Measurements from ENCODE around the gene MTA1. TPM values are rescaled to one million over a fixed set of nuclear protein-coding genes. Genes with fewer than 3 reads are reported as not detected.
A peak's percentile ranks its signal among the peaks of the same experiment; 100 is the strongest.

MTA1 gene
- total RNA-seq, 2 experiments from 2014 or later, result 106 to 115 TPM

DNA sequence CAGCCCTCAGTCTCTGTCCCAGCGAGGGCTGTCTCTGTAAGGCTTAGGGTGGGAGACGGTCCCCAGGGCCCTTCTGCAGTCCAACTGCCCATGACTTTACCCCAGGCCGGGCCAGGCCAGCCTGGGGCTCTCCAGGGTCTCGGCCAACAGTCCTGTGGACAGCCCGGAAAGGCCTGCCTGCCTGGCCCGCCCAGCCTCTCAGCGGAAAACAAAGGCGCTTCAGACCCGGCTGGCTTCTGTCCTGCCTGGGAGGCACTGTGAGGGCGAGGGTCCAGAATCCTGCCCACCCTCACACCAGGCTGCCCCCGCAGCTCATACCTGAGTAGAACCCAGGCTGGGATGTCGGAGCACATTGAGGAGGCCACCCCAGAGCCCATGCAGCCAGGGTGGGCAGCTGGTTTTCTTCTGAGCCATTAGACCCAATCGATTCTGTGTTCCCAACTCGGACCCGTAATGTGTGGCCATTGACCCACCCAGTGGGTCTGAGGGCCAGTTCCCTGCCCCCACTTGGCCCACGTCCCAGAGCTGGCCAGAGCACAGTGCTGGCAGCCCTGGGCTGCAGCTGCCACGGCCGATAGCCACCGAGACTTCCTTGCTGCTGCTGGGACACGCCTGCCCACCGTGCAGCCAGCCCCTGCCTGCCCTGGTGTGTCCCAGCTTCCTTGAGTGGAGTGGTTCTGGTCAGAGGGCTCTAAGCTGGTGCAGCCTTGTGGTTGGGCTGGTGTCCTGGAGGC lies 56.6 kb downstream of the MTA1 start:
- H3K9me3 Mint-ChIP-seq, result no peaks in the 10 kb centered on the region
- peaks cover 2% of the 10 kb centered on the region for H3K36me3 Mint-ChIP-seq (ENCODE audit: low read depth)
- no peak for DNase-seq
- CTCF ChIA-PET, result interaction anchor here (1.1 to 1.8 kb wide), 2 partner anchors 14 to 106 kb away, joined by 3 to 8 read pairs; no protein-coding TSS in a partner anchor
- H3K27me3 Mint-ChIP-seq (ENCODE audit: low read depth), result peaks cover 22% of the 10 kb centered on the region
- intact Hi-C loops (cut with micrococcal nuclease), result loop anchor here (2.0 kb wide), 1 partner anchor 15 kb away; the partner anchor contains the start of gene TEDC1
- H3K4me3 Mint-ChIP-seq, result no peak overlapping the region
- peaks cover 34% of the 10 kb centered on the region for H3K4me1 Mint-ChIP-seq (ENCODE audit: low read depth)
- no peak overlapping the region for H3K27ac Mint-ChIP-seq

DNA sequence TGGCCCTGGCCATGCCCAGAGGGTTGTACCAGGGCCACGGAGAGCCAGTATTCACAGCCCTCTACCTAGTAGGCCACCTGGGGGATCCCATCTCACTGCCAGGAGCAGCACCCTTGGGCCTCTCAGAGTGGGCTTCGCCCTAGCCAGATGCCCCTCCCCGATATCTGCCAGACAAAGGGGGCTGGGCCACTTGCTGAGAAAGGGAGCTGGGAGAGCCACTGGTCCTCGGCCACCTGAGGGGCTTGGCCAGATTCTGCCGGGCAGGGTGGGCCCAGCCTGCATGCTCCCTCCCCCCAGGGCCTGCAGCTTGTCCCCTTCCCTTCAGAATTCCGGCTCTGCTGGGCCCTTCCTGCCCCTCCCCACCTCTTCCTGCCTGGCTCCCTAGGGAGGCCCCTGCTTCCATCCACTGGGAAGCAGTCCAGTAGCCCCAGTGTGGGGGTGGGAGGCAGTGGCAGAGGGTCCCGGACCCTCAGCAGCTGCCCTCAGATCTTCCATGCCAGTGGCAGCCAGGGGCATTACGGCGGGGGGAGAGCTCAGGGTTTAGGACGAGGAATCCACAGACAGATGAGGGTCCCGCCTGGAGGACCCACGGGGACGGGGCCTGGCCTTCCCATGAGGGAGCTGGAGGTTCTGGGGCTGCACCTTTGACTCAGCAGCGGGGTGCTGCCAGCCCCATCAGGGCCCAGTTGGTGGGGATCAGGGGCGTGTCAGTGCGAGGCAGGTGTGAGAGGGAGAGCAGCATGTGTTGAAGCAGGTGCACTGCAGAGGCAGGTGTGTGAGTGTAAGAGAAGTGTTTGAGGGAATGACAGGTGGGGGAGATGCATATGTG lies 57.4 kb downstream of the MTA1 start:
- H3K36me3 Mint-ChIP-seq (ENCODE audit: low read depth), result peaks cover 2% of the 10 kb centered on the region
- peaks cover 22% of the 10 kb centered on the region for H3K27me3 Mint-ChIP-seq (ENCODE audit: low read depth)
- no peaks in the 10 kb centered on the region for H3K9me3 Mint-ChIP-seq
- peaks cover 39% of the 10 kb centered on the region for H3K4me1 Mint-ChIP-seq (ENCODE audit: low read depth)
- H3K27ac Mint-ChIP-seq, result no peak overlapping the region
- CTCF ChIA-PET, result interaction anchor here (1.1 to 1.8 kb wide), 2 partner anchors 13 to 106 kb away, joined by 3 to 8 read pairs; no protein-coding TSS in a partner anchor
- intact Hi-C loops (cut with micrococcal nuclease), result loop anchor here (2.0 kb wide), 1 partner anchor 14 kb away; the partner anchor contains the start of gene TEDC1
- DNase-seq, result no peak
- no peak overlapping the region for H3K4me3 Mint-ChIP-seq

DNA sequence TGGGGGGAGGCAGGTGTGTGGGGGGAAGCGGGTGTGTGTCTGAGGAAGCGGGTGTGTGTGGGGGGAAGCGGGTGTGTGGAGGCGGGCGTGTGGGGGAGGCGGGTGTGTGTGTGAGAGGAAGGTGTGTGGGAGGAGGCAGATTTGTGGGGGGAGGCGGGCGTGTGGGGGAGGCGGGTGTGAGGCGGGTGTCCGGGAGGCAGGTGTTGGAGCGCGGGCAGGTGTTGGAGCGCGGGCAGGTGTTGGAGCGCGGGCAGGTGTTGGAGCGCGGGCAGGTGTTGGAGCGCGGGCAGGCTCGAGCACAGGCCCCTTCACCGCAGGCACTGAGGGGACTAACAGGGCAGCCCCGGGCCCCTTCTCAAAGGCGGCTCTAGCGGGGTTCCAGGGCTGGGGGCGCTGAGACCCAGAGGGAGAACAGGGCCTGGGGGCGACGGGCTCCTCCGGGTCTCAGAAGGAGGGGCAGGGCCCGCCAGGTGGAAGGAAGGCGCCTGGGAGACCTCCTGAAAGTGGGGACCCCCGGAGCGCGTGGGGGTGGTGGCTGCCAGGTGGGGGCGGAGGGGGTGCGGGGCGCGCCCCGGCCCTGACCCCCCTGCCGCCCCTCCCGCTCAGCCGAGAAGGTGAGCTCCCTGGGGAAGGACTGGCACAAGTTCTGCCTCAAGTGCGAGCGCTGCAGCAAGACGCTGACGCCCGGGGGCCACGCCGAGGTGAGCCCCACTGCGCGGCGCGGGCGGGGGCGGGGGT lies 58.2 kb downstream of the MTA1 start:
- Mint-ChIP-seq H3K36me3 (ENCODE audit: low read depth) (peaks cover 2% of the 10 kb centered on the region), H3K27ac (no peak overlapping the region), H3K4me3 (no peak overlapping the region), H3K9me3 (no peaks in the 10 kb centered on the region), H3K4me1 (ENCODE audit: low read depth) (peaks cover 47% of the 10 kb centered on the region), H3K27me3 (ENCODE audit: low read depth) (peaks cover 22% of the 10 kb centered on the region)
- CTCF ChIA-PET, result interaction anchor here (1.0 kb wide), 1 partner anchor 230 kb away, joined by 3 read pairs; no protein-coding TSS in a partner anchor
- intact Hi-C loops (cut with micrococcal nuclease), result loop anchor here (2.0 kb wide), 1 partner anchor 13 kb away; the partner anchor contains the start of gene TEDC1
- DNase-seq, result no peak

DNA sequence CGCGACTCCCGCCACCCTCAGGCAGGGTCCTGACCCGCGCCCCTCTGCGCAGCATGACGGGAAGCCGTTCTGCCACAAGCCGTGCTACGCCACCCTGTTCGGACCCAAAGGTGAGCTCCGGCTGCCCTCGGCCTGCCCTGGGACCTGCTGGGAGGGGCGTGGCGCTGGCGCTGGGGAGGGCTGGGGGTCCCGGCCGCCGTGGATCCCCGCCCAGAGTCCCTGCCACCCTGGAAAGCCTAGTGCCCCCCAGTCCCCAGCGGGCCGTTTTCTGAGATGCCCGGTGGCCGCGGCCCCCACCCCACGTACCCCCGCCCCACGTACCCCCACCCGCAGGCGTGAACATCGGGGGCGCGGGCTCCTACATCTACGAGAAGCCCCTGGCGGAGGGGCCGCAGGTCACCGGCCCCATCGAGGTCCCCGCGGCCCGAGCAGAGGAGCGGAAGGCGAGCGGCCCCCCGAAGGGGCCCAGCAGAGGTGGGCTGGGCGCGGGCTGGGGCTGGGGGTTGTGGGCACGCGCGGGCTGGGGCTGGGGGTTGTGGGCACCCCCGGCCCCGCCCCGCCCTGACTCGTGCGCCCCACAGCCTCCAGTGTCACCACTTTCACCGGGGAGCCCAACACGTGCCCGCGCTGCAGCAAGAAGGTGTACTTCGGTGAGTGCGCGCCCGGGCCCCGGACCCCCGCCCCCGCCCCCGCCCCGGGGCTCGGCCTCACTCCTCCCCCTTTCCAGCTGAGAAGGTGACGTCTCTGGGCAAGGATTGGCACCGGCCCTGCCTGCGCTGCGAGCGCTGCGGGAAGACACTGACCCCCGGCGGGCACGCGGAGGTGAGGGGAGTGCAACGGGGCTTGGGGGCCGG lies 59.0 kb downstream of the MTA1 start:
- Mint-ChIP-seq H3K4me1 (ENCODE audit: low read depth) (peaks cover 48% of the 10 kb centered on the region), H3K27ac (no peak overlapping the region), H3K4me3 (no peak overlapping the region), H3K36me3 (ENCODE audit: low read depth) (peaks cover 2% of the 10 kb centered on the region), H3K27me3 (ENCODE audit: low read depth) (peaks cover 22% of the 10 kb centered on the region), H3K9me3 (no peaks in the 10 kb centered on the region)
- intact Hi-C loops (cut with micrococcal nuclease), result no loop called here
- CTCF ChIA-PET, result interaction anchor here (1.0 kb wide), 1 partner anchor 231 kb away, joined by 3 read pairs; no protein-coding TSS in a partner anchor
- no peak for DNase-seq

DNA sequence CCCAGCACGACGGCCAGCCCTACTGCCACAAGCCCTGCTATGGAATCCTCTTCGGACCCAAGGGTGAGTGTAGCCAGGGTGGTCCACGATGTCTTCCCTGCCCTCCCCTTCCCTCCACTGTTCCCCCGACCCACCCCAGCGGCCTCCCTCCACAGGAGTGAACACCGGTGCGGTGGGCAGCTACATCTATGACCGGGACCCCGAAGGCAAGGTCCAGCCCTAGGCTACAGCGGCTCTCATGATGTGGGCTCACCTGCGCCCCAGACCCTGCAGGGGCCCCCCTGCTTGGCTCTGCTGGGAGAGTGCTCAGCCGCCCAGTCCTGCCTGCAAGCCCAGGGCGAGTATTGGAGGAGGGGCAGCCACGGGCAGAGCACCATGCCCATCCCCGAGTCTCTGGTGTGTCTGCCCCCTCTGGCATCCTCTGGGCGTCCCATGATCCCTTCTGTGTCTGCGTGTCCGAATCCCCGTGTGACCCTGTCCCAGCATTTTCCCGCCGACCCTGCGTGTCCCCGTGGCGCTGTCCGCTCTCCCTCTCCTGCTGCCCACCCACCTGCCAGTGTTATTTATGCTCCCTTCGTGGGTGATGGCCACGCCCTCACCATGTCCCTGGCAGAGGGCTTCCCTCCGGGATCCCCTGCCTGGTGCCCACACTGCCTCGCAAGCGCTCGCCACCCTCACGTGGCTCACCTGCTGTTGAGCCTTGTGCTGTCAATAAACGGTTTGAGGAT lies 60.0 kb downstream of the MTA1 start:
- H3K27me3 Mint-ChIP-seq (ENCODE audit: low read depth), result peaks cover 22% of the 10 kb centered on the region
- no peak overlapping the region for H3K27ac Mint-ChIP-seq
- H3K9me3 Mint-ChIP-seq, result no peaks in the 10 kb centered on the region
- H3K4me1 Mint-ChIP-seq (ENCODE audit: low read depth), result peaks cover 53% of the 10 kb centered on the region
- CTCF ChIA-PET, result interaction anchor here (2.2 kb wide), 1 partner anchor 10 kb away, joined by 43 read pairs; no protein-coding TSS in a partner anchor
- intact Hi-C loops (cut with micrococcal nuclease), result loop anchor here (10.0 kb wide), 1 partner anchor 655 kb away; no protein-coding TSS in a partner anchor
- H3K36me3 Mint-ChIP-seq (ENCODE audit: low read depth), result peaks cover 2% of the 10 kb centered on the region
- no peak for DNase-seq
- no peak overlapping the region for H3K4me3 Mint-ChIP-seq

DNA sequence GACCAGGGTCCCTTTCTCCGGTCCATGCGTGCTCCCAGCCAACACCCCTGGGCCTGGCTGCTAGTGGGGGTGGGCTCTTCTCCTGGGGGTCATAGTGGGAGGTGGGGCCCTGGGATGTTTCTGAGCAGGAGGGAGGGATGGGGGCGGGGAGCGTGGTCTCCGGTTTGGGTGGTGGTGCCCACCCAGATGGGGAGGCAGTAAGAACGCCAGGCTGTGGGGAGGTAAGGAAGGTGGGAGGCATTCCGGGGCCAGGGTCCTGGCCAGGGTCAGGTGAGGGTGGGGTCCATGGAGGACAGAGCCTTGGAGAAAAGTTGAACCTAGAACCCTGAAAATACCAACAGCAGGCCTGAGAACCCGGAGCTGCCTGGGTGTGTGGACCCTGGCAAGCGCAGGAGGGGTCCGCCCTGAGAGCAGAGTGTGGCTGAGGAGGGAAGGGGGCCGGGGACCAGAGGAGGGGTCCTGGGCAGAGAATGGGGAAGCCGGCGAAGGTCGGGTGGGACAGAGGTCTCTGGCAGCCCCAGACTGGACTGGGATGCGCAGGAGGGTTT lies 60.6 kb downstream of the MTA1 start:
- Mint-ChIP-seq H3K4me3 (no peak overlapping the region), H3K27me3 (ENCODE audit: low read depth) (peaks cover 22% of the 10 kb centered on the region), H3K27ac (no peak overlapping the region), H3K36me3 (ENCODE audit: low read depth) (peaks cover 2% of the 10 kb centered on the region), H3K9me3 (no peaks in the 10 kb centered on the region), H3K4me1 (ENCODE audit: low read depth) (peaks cover 59% of the 10 kb centered on the region)
- DNase-seq, result no peak
- CTCF ChIA-PET, result interaction anchor here (0.5 to 2.2 kb wide), 17 partner anchors 9 to 311 kb away, joined by 3 to 43 read pairs (median 3); no protein-coding TSS in a partner anchor
- intact Hi-C loops (cut with micrococcal nuclease), result loop anchor here (10.0 kb wide), 1 partner anchor 655 kb away; no protein-coding TSS in a partner anchor

DNA sequence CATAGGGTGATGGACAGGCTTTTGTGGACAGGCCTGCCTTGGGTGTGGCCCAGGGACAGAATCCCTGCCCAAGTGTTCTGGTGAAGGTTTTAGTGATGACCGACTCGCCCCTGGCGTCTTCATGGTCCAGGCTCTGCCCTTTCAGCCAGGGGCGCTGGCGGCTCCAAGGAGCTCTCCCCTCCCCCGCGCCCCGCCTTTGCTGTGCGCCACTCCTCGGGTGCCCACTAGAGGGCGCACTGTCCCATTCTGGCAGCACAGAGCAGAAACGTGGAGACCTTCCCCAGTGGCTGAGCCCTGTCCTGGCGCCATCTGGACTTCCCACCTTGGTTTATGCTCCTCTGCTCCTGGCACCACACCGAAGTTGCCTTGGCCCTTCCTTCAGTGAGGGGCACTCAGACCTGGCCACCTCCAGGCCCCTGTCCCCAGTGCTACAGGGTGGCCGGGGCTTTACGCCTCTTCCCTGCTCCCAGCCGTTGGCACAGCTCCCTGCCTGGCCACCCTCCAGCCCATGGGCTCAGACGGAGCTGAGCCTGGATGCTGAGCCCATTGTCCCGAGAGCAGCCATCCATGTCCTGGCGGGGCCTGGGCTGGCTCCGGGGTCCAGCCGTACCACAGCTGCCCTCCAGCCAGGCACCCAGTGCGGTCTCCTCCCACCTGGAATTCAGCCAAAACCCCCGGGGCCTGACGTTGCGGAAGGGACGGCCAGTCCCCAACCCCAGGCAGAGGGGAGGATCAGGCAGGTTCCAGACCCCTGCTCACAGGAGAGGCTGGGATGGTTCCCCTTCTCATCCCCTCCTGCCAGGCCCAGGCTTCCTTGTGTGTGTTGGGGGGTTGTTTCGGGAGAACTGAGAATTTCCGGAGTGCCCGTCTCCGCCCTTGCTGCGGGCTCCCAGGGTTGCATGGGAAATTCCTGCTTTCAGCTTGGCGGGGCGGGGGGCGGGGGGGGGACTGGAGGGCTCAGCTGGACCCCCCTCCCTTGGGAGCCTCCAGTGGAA lies 61.5 kb downstream of the MTA1 start:
- Mint-ChIP-seq H3K27ac (peak overlapping the region; percentile 86), H3K4me3 (peak overlapping the region; percentile 71), H3K36me3 (ENCODE audit: low read depth) (peaks cover 2% of the 10 kb centered on the region), H3K9me3 (no peaks in the 10 kb centered on the region), H3K27me3 (ENCODE audit: low read depth) (peaks cover 21% of the 10 kb centered on the region), H3K4me1 (ENCODE audit: low read depth) (peaks cover 59% of the 10 kb centered on the region)
- CTCF ChIA-PET, result interaction anchor here (0.5 to 2.2 kb wide), 19 partner anchors 8 to 312 kb away, joined by 3 to 43 read pairs (median 3); partner anchors contain the start of gene BRF1
- intact Hi-C loops (cut with micrococcal nuclease), result loop anchor here (1.0 to 10.0 kb wide), 3 partner anchors 9 to 656 kb away; no protein-coding TSS in a partner anchor
- peak; percentile 93 for DNase-seq

DNA sequence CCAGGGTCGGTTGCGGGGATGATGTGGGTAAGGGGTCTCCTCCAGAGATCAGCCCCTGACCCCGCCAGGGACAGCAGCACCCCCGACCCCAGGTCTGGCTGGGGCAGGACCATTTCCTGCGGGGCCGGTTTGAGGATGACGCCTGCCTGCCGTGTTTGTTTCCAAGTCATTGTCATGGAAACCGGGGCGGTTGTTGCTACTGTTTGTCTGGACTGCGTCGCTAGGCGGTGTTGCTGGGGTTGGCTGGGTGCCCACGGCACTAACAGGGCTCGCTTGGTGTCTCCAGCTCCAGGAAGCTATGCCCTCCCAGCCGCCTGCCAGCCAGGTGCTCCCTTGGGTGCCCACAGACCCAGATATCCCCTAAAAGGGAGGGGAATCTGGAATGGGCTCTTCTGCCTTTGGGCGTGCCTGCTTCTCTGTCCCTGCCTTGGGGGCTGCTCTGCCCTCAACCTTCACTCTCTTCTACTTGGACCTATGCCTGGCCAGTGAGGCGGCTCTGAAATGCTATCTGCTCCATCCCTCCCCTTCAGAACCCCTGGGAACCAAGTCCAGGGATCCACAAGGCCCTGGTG lies 62.3 kb downstream of the MTA1 start:
- Mint-ChIP-seq H3K36me3 (ENCODE audit: low read depth) (peaks cover 2% of the 10 kb centered on the region), H3K9me3 (no peaks in the 10 kb centered on the region), H3K27me3 (ENCODE audit: low read depth) (peaks cover 14% of the 10 kb centered on the region), H3K4me3 (peak overlapping the region; percentile 60), H3K4me1 (ENCODE audit: low read depth) (peaks cover 63% of the 10 kb centered on the region), H3K27ac (peak overlapping the region; percentile 86)
- intact Hi-C loops (cut with micrococcal nuclease), result loop anchor here (1.0 to 10.0 kb wide), 4 partner anchors 8 to 657 kb away; no protein-coding TSS in a partner anchor
- peak; percentile 97 for DNase-seq
- CTCF ChIA-PET, result interaction anchor here (0.7 to 2.2 kb wide), 7 partner anchors 8 to 181 kb away, joined by 3 to 43 read pairs (median 5); partner anchors contain the start of gene BRF1

DNA sequence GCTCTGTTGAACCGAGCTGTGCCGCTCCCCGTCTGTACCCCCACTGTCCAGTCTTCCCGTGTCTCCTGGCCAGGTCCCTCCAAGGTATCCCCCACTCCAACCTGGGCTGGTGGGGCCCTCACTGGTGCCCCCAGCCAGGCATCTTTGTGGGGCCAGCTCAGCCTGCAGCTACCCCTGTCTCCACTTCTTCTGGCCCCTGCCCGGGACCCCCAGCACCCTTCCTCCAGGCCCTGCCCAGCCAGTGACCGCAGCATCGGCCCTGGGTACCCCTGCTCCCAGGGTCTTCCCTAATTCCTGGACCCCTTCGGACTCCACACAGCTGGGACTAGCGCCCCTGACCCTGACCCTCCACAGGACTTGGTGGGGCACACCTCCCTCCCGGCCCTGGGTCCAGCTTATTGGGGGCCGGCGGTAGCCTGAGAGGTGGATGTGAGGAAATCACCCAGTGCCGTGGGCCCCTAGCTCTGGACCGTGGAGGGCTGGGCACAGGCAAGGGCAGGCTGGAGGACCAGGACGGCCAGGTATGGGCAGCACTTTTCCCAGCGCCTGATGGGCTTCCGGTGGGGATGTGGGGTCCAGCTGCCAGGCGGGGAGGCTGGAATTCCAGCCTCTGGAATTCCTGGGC lies 63.0 kb downstream of the MTA1 start:
- H3K27ac Mint-ChIP-seq, result peak overlapping the region; percentile 86
- CTCF ChIA-PET, result interaction anchor here (0.7 to 2.0 kb wide), 5 partner anchors 9 to 181 kb away, joined by 3 to 7 read pairs (median 3); partner anchors contain the start of gene BRF1
- H3K9me3 Mint-ChIP-seq, result no peaks in the 10 kb centered on the region
- H3K4me3 Mint-ChIP-seq, result no peak overlapping the region
- peaks cover 57% of the 10 kb centered on the region for H3K4me1 Mint-ChIP-seq (ENCODE audit: low read depth)
- H3K27me3 Mint-ChIP-seq (ENCODE audit: low read depth), result peaks cover 9% of the 10 kb centered on the region
- intact Hi-C loops (cut with micrococcal nuclease), result loop anchor here (2.0 to 10.0 kb wide), 2 partner anchors 412 to 658 kb away; no protein-coding TSS in a partner anchor
- no peaks in the 10 kb centered on the region for H3K36me3 Mint-ChIP-seq (ENCODE audit: low read depth)
- no peak for DNase-seq

Measured in activated naive CD4-positive, alpha-beta T cell treated with anti-CD3 and anti-CD28 coated beads for 36 hours (primary cell).